ENCODE results near the gene OR2A5. TPM values are rescaled to one million over a fixed set of nuclear protein-coding genes. Genes with fewer than 3 reads are reported as not detected.
A peak's percentile ranks its signal among the peaks of the same experiment; 100 is the strongest.

The OR2A5 gene
- total and polyA plus RNA-seq, 9 of the 15 experiments (the other 6 are each of a cell fraction or from before 2014, with no cell fraction given): not detected

DNA sequence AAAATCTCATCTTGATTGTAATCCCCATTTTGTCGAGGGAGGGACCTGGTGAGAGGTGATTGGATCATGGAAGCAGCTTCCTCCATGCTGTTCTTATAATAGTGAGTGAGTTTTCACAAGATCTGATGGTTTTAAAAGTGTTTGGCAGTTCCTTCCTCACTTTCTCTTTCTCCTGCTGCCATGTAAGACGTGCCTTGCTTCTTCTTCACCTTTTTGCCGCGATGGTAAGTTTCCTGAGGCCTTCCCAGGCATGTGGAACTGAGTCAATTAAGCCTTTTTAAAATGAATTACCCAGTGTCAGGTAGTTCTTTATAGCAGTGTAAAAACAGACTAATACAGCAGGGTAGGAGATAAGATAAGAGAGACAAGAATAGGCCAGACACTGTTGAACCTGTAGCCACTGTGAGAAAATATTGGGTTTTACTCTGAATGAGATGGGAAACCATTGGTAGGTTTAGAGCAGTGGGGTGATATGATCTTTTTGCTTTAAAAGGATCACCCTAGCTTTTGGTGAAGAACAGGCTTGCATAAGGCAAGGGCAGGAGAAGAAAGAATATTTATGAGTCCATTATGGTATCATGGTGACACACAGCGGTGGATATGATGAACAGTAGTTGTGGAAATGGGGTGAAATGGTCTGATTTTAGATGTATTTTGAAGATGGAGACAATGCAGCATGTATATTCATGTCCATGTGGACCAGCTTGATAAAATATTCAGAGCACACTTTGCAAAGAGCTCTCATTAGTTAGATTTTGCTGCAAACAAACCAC lies 37.1 kb upstream of the OR2A5 start:
- no peak overlapping the region for H3K27ac ChIP-seq (ENCODE audit: extremely low read depth, low read depth, low read length)
- H3K9me3 ChIP-seq (replicated peaks; ENCODE audit: control insufficient read depth, insufficient read depth, low read depth, low read length): peaks cover 8% of the 10 kb centered on the region
- DNase-seq (ENCODE audit: extremely low read depth in 1 of 4, low spot score in 3 of 4) (peak in 1 of 4 experiments; percentile 17), FAIRE-seq (no peak), ATAC-seq (peak; percentile 42; the same call in 1 of the 3 replicates)
- H3K79me2 ChIP-seq (ENCODE audit: control insufficient read depth, insufficient read depth, low read length): no peaks in the 10 kb centered on the region
- H3K9ac ChIP-seq (ENCODE audit: insufficient read depth in 1 of 2, low read depth in 2 of 2, low read length in 2 of 2): no peak overlapping the region
- no peak overlapping the region for H3K4me2 ChIP-seq (ENCODE audit: insufficient read depth, low read length)
- H2AFZ ChIP-seq (ENCODE audit: low read depth, low read length): no peak overlapping the region
- H3K4me1 ChIP-seq (replicated peaks in 1 of 2; ENCODE audit: control insufficient read depth in 2 of 2, insufficient read depth in 2 of 2, low read length in 2 of 2): no peaks in the 10 kb centered on the region
- H3K27me3 ChIP-seq (ENCODE audit: control insufficient read depth in 2 of 2, insufficient read depth in 2 of 2, low read length in 2 of 2): no peaks in the 10 kb centered on the region
- in situ Hi-C loops (cut with MboI) (no loop called here), intact Hi-C loops (cut with micrococcal nuclease) (no loop called here)
- no peaks in the 10 kb centered on the region for H4K20me1 ChIP-seq (replicated peaks; ENCODE audit: control insufficient read depth, insufficient read depth, low read length)
- CTCF ChIA-PET (ENCODE audit: low intra/inter-chr PET ratio): interaction anchor here (1.1 kb wide), 1 partner anchor 272 kb away, joined by 4 read pairs; no protein-coding TSS in a partner anchor
- WGBS (ENCODE audit: insufficient coverage, low coverage, missing lambda C conversion rate): 1% methylated on average over 5 of the region's 5 CpGs
- POLR2A ChIA-PET: no interaction called here
- H3K36me3 ChIP-seq (ENCODE audit: control insufficient read depth, insufficient read depth, low read length): no peaks in the 10 kb centered on the region
- H3K4me3 ChIP-seq: no peak overlapping the region
- no peaks in the 10 kb centered on the region for H3K9me1 ChIP-seq (ENCODE audit: control insufficient read depth, insufficient read depth, low read length)
- no TSS peak for BruUV-seq (replicated peaks)
- TF ChIP-seq ETV1 (tag; conservative IDR thresholded peaks at IDR 0.05; ENCODE audit: low read depth) (no peak), MTA1 (IDR thresholded peaks at IDR 0.05; ENCODE audit: borderline replicate concordance) (no peak), GATA2 (CRISPR knock-in tag; IDR thresholded peaks at IDR 0.05) (no peak), RAD21 (CRISPR knock-in tag; conservative IDR thresholded peaks at IDR 0.05 in 1 of 2, IDR thresholded peaks at IDR 0.05 in 1 of 2) (peak; percentile 30 to 54; a peak in 2 of 4 replicates), CAMTA2 (CRISPR knock-in tag; conservative IDR thresholded peaks at IDR 0.05) (no peak), CEBPB (tag; IDR thresholded peaks at IDR 0.05) (peak; percentile 19; the same call in 1 of the 2 replicates), SRSF1 (IDR thresholded peaks at IDR 0.05; ENCODE audit: low read depth, low read length) (no peak), MECOM (CRISPR knock-in tag; IDR thresholded peaks at IDR 0.05) (no peak)
- TF ChIP-seq, protein P1, sequence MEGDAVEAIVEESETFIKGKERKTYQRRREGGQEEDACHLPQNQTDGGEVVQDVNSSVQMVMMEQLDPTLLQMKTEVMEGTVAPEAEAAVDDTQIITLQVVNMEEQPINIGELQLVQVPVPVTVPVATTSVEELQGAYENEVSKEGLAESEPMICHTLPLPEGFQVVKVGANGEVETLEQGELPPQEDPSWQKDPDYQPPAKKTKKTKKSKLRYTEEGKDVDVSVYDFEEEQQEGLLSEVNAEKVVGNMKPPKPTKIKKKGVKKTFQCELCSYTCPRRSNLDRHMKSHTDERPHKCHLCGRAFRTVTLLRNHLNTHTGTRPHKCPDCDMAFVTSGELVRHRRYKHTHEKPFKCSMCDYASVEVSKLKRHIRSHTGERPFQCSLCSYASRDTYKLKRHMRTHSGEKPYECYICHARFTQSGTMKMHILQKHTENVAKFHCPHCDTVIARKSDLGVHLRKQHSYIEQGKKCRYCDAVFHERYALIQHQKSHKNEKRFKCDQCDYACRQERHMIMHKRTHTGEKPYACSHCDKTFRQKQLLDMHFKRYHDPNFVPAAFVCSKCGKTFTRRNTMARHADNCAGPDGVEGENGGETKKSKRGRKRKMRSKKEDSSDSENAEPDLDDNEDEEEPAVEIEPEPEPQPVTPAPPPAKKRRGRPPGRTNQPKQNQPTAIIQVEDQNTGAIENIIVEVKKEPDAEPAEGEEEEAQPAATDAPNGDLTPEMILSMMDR (IDR thresholded peaks at IDR 0.05 in 2 of 3, conservative IDR thresholded peaks at IDR 0.05 in 1 of 3; ENCODE audit: insufficient read depth in 2 of 3, low read depth in 1 of 3, low read length in 3 of 3): peak in 2 of 3 experiments; percentile 36 to 41; a peak in 2 of 6 replicates
- TF ChIP-seq, protein P2, sequence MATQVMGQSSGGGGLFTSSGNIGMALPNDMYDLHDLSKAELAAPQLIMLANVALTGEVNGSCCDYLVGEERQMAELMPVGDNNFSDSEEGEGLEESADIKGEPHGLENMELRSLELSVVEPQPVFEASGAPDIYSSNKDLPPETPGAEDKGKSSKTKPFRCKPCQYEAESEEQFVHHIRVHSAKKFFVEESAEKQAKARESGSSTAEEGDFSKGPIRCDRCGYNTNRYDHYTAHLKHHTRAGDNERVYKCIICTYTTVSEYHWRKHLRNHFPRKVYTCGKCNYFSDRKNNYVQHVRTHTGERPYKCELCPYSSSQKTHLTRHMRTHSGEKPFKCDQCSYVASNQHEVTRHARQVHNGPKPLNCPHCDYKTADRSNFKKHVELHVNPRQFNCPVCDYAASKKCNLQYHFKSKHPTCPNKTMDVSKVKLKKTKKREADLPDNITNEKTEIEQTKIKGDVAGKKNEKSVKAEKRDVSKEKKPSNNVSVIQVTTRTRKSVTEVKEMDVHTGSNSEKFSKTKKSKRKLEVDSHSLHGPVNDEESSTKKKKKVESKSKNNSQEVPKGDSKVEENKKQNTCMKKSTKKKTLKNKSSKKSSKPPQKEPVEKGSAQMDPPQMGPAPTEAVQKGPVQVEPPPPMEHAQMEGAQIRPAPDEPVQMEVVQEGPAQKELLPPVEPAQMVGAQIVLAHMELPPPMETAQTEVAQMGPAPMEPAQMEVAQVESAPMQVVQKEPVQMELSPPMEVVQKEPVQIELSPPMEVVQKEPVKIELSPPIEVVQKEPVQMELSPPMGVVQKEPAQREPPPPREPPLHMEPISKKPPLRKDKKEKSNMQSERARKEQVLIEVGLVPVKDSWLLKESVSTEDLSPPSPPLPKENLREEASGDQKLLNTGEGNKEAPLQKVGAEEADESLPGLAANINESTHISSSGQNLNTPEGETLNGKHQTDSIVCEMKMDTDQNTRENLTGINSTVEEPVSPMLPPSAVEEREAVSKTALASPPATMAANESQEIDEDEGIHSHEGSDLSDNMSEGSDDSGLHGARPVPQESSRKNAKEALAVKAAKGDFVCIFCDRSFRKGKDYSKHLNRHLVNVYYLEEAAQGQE (IDR thresholded peaks at IDR 0.05; ENCODE audit: borderline replicate concordance): peak; percentile 35; the same call in 1 of the 2 replicates
- TF ChIP-seq, protein P2 (CRISPR knock-in tag; IDR thresholded peaks at IDR 0.05; ENCODE audit: low read depth): no peak

All from K562 (cell line).